Loucy (cell line): Measurements from ENCODE around the gene CRABP1.

ENCODE experiments used
- H2AFZ ChIP-seq: fragments of 200-600 bp; sonication (generic); 2 replicates; pipeline ENCODE4 v1.6.0; 2016; ENCODE audit warnings: antibody characterized with exemption, mild to moderate bottlenecking, low read length, moderate library complexity
- H3F3A ChIP-seq: fragments of 200-600 bp; 2 replicates; pipeline ENCODE4 v1.6.0; 2016; ENCODE audit warnings: antibody characterized with exemption, low read depth, mild to moderate bottlenecking
- H3K27me3 ChIP-seq: fragments of 200-600 bp; sonication (generic); 2 replicates; pipeline ENCODE4 v1.6.1; 2014; ENCODE audit warnings: low read length, mild to moderate bottlenecking; ENCODE audit not compliant: insufficient read depth, poor library complexity, severe bottlenecking
- H3K36me3 ChIP-seq: fragments of 200-600 bp; sonication (generic); 2 replicates; pipeline ENCODE4 v1.6.1; 2016; ENCODE audit warnings: low read length; ENCODE audit not compliant: insufficient read depth
- H3K4me1 ChIP-seq: fragments of 200-600 bp; sonication (generic); 2 replicates; pipeline ENCODE4 v1.5.1; 2014; ENCODE audit warnings: low read length, mild to moderate bottlenecking; ENCODE audit not compliant: insufficient read depth, poor library complexity, severe bottlenecking
- H3K4me2 ChIP-seq: fragments of 200-600 bp; sonication (generic); 2 replicates; pipeline ENCODE4 v1.6.0; 2014; ENCODE audit warnings: antibody characterized with exemption, low read length, low read depth, mild to moderate bottlenecking; ENCODE audit not compliant: poor library complexity, severe bottlenecking
- H3K4me3 ChIP-seq: fragments of 200-600 bp; sonication (generic); 2 replicates; pipeline ENCODE4 v1.5.1; 2014; ENCODE audit warnings: low read length, mild to moderate bottlenecking, mixed read lengths; ENCODE audit not compliant: poor library complexity, severe bottlenecking
- H3K79me2 ChIP-seq: fragments of 200-600 bp; sonication (generic); 2 replicates; pipeline ENCODE4 v1.6.1; 2014; ENCODE audit warnings: low read length; ENCODE audit not compliant: insufficient read depth
- H3K9ac ChIP-seq: fragments of 200-600 bp; sonication (generic); 2 replicates; pipeline ENCODE4 v1.6.0; 2014; ENCODE audit warnings: mild to moderate bottlenecking, low read depth, low read length, moderate library complexity; ENCODE audit not compliant: poor library complexity, severe bottlenecking
- H3K9me2 ChIP-seq: fragments of 200-600 bp; sonication (generic); replicated peaks from 2 replicates; pipeline ENCODE4 v1.6.1; 2016; ENCODE audit warnings: low read depth, low read length, mixed read lengths
- H3K9me3 ChIP-seq: fragments of 200-600 bp; sonication (generic); 2 replicates; pipeline ENCODE4 v1.6.1; 2014; ENCODE audit warnings: mild to moderate bottlenecking, antibody characterized with exemption, low read length, low read depth; ENCODE audit not compliant: insufficient read depth
- H4K20me1 ChIP-seq: fragments of 200-600 bp; sonication (generic); 2 replicates; pipeline ENCODE4 v1.6.0; 2014; ENCODE audit warnings: antibody characterized with exemption, low read length, mild to moderate bottlenecking; ENCODE audit not compliant: insufficient read depth, poor library complexity, severe bottlenecking
- EZH2phosphoT487 ChIP-seq: fragments of 200-600 bp; IDR thresholded peaks from 2 replicates; pipeline ENCODE4 v1.6.1; 2018; ENCODE audit warnings: antibody characterized with exemption, mild to moderate bottlenecking, moderate library complexity, borderline replicate concordance
- TF ChIP-seq, protein P1 (sequence below): fragments of 200-600 bp; sonication (generic); conservative IDR thresholded peaks from 2 replicates; pipeline ENCODE4 v1.5.1; 2014; ENCODE audit warnings: mild to moderate bottlenecking, antibody characterized with exemption, low read length

CRABP1 gene

DNA sequence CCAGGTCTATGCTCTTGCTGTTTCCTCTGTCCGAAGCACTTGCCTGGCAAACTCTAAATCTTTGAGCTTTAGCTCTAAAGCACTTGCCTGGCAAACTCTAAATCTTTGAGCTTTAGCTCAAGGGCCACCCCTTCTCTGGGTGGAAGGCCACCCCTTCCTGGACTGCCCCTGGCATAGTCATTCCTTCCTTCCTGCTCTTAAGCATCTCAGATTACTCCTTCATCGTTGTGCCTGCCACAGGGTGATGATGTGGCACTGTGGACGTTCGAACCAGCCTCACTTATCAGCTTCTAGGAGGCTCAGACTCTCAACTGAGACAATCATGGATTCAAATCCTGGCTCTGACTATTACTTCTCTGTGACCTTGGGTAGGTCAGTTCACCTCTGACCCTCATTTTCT lies 10.5 kb upstream of the CRABP1 start:
- Histone ChIP-seq H3K9me3 (no peaks in the 10 kb centered on the region), H3K4me1 (peaks cover 5% of the 10 kb centered on the region), H3K4me2 (peak overlapping the region; percentile 1), H2AFZ (peak overlapping the region; percentile 74), H3K9ac (no peak overlapping the region), H3K4me3 (no peak overlapping the region), H3K79me2 (no peaks in the 10 kb centered on the region), H3K36me3 (no peaks in the 10 kb centered on the region), H3K9me2 (no peaks in the 10 kb centered on the region), H4K20me1 (no peaks in the 10 kb centered on the region), H3K27me3 (no peaks in the 10 kb centered on the region), H3F3A (no peaks in the 10 kb centered on the region)
- TF ChIP-seq, protein P1, sequence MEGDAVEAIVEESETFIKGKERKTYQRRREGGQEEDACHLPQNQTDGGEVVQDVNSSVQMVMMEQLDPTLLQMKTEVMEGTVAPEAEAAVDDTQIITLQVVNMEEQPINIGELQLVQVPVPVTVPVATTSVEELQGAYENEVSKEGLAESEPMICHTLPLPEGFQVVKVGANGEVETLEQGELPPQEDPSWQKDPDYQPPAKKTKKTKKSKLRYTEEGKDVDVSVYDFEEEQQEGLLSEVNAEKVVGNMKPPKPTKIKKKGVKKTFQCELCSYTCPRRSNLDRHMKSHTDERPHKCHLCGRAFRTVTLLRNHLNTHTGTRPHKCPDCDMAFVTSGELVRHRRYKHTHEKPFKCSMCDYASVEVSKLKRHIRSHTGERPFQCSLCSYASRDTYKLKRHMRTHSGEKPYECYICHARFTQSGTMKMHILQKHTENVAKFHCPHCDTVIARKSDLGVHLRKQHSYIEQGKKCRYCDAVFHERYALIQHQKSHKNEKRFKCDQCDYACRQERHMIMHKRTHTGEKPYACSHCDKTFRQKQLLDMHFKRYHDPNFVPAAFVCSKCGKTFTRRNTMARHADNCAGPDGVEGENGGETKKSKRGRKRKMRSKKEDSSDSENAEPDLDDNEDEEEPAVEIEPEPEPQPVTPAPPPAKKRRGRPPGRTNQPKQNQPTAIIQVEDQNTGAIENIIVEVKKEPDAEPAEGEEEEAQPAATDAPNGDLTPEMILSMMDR = no peak
- TF ChIP-seq EZH2phosphoT487 = no peak

DNA sequence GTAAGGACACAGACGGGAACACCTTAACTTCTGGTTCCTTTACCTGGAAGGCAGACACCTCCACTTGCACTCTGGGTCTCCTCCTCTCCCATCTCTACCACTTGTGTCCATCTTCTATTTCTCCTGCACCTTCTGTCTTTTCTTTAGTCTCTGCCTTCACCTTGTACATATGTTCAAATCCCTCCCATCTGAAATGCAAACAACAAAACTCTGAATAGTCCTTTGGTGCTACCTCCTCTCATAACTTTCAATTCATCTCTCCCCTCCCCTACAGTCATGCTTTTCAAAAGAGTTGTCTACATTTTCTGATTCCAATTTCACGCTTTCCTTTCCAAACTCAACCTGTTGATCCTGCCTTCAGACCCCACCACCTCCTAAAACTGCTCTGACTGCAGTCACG lies 5.3 kb upstream of the CRABP1 start:
- H3K9me3 ChIP-seq = no peaks in the 10 kb centered on the region
- no peak overlapping the region for H3K4me3 ChIP-seq
- H3K9me2 ChIP-seq = no peaks in the 10 kb centered on the region
- H3K79me2 ChIP-seq = no peaks in the 10 kb centered on the region
- H4K20me1 ChIP-seq = no peaks in the 10 kb centered on the region
- TF ChIP-seq, protein P1 = no peak
- TF ChIP-seq EZH2phosphoT487 = no peak
- no peaks in the 10 kb centered on the region for H3K36me3 ChIP-seq
- no peaks in the 10 kb centered on the region for H3K4me1 ChIP-seq
- no peak overlapping the region for H2AFZ ChIP-seq
- no peak overlapping the region for H3K4me2 ChIP-seq
- no peaks in the 10 kb centered on the region for H3K27me3 ChIP-seq
- no peaks in the 10 kb centered on the region for H3F3A ChIP-seq
- no peak overlapping the region for H3K9ac ChIP-seq

DNA sequence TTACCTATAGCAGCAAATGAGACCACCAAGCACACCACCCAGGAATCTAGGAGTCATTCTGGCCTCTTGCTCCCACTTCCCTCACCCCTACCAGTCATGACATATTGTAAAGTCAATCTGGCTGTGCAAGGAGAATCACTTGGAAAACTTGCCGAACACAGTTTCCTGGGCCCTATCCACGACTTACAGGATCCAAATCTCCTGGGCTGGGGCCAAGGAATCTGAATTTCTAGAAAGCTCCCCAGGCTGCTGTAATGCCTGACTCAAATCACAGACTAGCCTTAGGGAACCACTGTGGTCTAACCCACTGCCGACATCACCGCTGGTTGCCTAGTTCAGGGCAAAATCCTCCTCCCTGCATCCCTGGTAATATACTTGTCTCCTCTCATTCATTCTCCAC lies 4.2 kb upstream of the CRABP1 start:
- no peaks in the 10 kb centered on the region for H3F3A ChIP-seq
- H3K79me2 ChIP-seq = no peaks in the 10 kb centered on the region
- H3K4me1 ChIP-seq = no peaks in the 10 kb centered on the region
- H4K20me1 ChIP-seq = no peaks in the 10 kb centered on the region
- TF ChIP-seq, protein P1 = no peak
- TF ChIP-seq EZH2phosphoT487 = no peak
- H3K4me3 ChIP-seq = no peak overlapping the region
- H3K27me3 ChIP-seq = no peaks in the 10 kb centered on the region
- no peak overlapping the region for H2AFZ ChIP-seq
- H3K36me3 ChIP-seq = no peaks in the 10 kb centered on the region
- no peak overlapping the region for H3K4me2 ChIP-seq
- H3K9me3 ChIP-seq = no peaks in the 10 kb centered on the region
- no peaks in the 10 kb centered on the region for H3K9me2 ChIP-seq
- no peak overlapping the region for H3K9ac ChIP-seq
